Measurements from ENCODE around the gene VWA5B1.

Gene VWA5B1

GRCh38 chr1:20351911-20352701 lies 61.4 kb downstream of the VWA5B1 start:
- Histone ChIP-seq H3K36me3 (ENCODE audit: control insufficient read depth, low read depth, low read length) (no peaks in the 10 kb centered on the region), H3K4me3 (ENCODE audit: low read length) (no peak overlapping the region), H3K4me1 (ENCODE audit: control insufficient read depth, low read depth, low read length) (no peaks in the 10 kb centered on the region), H3K27ac (ENCODE audit: low read length) (no peak overlapping the region), H3K9ac (ENCODE audit: low read length) (no peak overlapping the region), H3K27me3 (ENCODE audit: control insufficient read depth, insufficient read depth, low read length) (no peaks in the 10 kb centered on the region), H3K9me3 (ENCODE audit: control insufficient read depth, low read depth, low read length) (no peaks in the 10 kb centered on the region)

- no peaks in the 10 kb centered on the region for H3K27me3 ChIP-seq (ENCODE audit: control insufficient read depth, insufficient read depth, low read length)
- H3K4me1 ChIP-seq (ENCODE audit: control insufficient read depth, low read depth, low read length), result peaks cover 3% of the 10 kb centered on the region
- no peak overlapping the region for H3K4me3 ChIP-seq (ENCODE audit: low read length)
- no peak overlapping the region for H3K9ac ChIP-seq (ENCODE audit: low read length)
- no peak overlapping the region for H3K27ac ChIP-seq (ENCODE audit: low read length)
- no peaks in the 10 kb centered on the region for H3K36me3 ChIP-seq (ENCODE audit: control insufficient read depth, low read depth, low read length)
- H3K9me3 ChIP-seq (ENCODE audit: control insufficient read depth, low read depth, low read length), result no peaks in the 10 kb centered on the region
These were observed 63.2 kb downstream of the VWA5B1 start for GRCh38 chr1:20353836-20354235.

- Histone ChIP-seq H3K4me1 (ENCODE audit: control insufficient read depth, low read depth, low read length) (peaks cover 3% of the 10 kb centered on the region), H3K36me3 (ENCODE audit: control insufficient read depth, low read depth, low read length) (no peaks in the 10 kb centered on the region), H3K9me3 (ENCODE audit: control insufficient read depth, low read depth, low read length) (no peaks in the 10 kb centered on the region), H3K4me3 (ENCODE audit: low read length) (no peak overlapping the region), H3K27ac (ENCODE audit: low read length) (no peak overlapping the region), H3K27me3 (ENCODE audit: control insufficient read depth, insufficient read depth, low read length) (no peaks in the 10 kb centered on the region), H3K9ac (ENCODE audit: low read length) (no peak overlapping the region)
These were observed 63.9 kb downstream of the VWA5B1 start for GRCh38 chr1:20354610-20355009.

GRCh38 chr1:20355101-20355827 lies 64.6 kb downstream of the VWA5B1 start:
- H3K4me1 ChIP-seq (ENCODE audit: control insufficient read depth, low read depth, low read length), result peaks cover 3% of the 10 kb centered on the region
- no peak overlapping the region for H3K27ac ChIP-seq (ENCODE audit: low read length)
- H3K9me3 ChIP-seq (ENCODE audit: control insufficient read depth, low read depth, low read length), result no peaks in the 10 kb centered on the region
- H3K36me3 ChIP-seq (ENCODE audit: control insufficient read depth, low read depth, low read length), result no peaks in the 10 kb centered on the region
- H3K27me3 ChIP-seq (ENCODE audit: control insufficient read depth, insufficient read depth, low read length), result no peaks in the 10 kb centered on the region
- no peak overlapping the region for H3K9ac ChIP-seq (ENCODE audit: low read length)
- no peak overlapping the region for H3K4me3 ChIP-seq (ENCODE audit: low read length)

- Histone ChIP-seq H3K9me3 (ENCODE audit: control insufficient read depth, low read depth, low read length) (no peaks in the 10 kb centered on the region), H3K4me3 (ENCODE audit: low read length) (no peak overlapping the region), H3K27ac (ENCODE audit: low read length) (no peak overlapping the region), H3K9ac (ENCODE audit: low read length) (no peak overlapping the region), H3K4me1 (ENCODE audit: control insufficient read depth, low read depth, low read length) (peaks cover 3% of the 10 kb centered on the region), H3K36me3 (ENCODE audit: control insufficient read depth, low read depth, low read length) (no peaks in the 10 kb centered on the region), H3K27me3 (ENCODE audit: control insufficient read depth, insufficient read depth, low read length) (no peaks in the 10 kb centered on the region)
These were observed 65.4 kb downstream of the VWA5B1 start for GRCh38 chr1:20355828-20356735.

- Histone ChIP-seq H3K9ac (ENCODE audit: low read length) (no peak overlapping the region), H3K4me3 (ENCODE audit: low read length) (no peak overlapping the region), H3K36me3 (ENCODE audit: control insufficient read depth, low read depth, low read length) (no peaks in the 10 kb centered on the region), H3K27me3 (ENCODE audit: control insufficient read depth, insufficient read depth, low read length) (no peaks in the 10 kb centered on the region), H3K27ac (ENCODE audit: low read length) (no peak overlapping the region), H3K9me3 (ENCODE audit: control insufficient read depth, low read depth, low read length) (no peaks in the 10 kb centered on the region), H3K4me1 (ENCODE audit: control insufficient read depth, low read depth, low read length) (peaks cover 3% of the 10 kb centered on the region)
These were observed 66.3 kb downstream of the VWA5B1 start for GRCh38 chr1:20356850-20357459.

GRCh38 chr1:20357796-20358195 lies 67.1 kb downstream of the VWA5B1 start:
- Histone ChIP-seq H3K36me3 (ENCODE audit: control insufficient read depth, low read depth, low read length) (no peaks in the 10 kb centered on the region), H3K27ac (ENCODE audit: low read length) (no peak overlapping the region), H3K4me1 (ENCODE audit: control insufficient read depth, low read depth, low read length) (peaks cover 3% of the 10 kb centered on the region), H3K27me3 (ENCODE audit: control insufficient read depth, insufficient read depth, low read length) (no peaks in the 10 kb centered on the region), H3K4me3 (ENCODE audit: low read length) (no peak overlapping the region), H3K9me3 (ENCODE audit: control insufficient read depth, low read depth, low read length) (no peaks in the 10 kb centered on the region), H3K9ac (ENCODE audit: low read length) (no peak overlapping the region)

GRCh38 chr1:20358761-20359263 lies 68.1 kb downstream of the VWA5B1 start:
- Histone ChIP-seq H3K27ac (ENCODE audit: low read length) (no peak overlapping the region), H3K36me3 (ENCODE audit: control insufficient read depth, low read depth, low read length) (no peaks in the 10 kb centered on the region), H3K27me3 (ENCODE audit: control insufficient read depth, insufficient read depth, low read length) (peaks cover 7% of the 10 kb centered on the region), H3K4me1 (ENCODE audit: control insufficient read depth, low read depth, low read length) (peaks cover 3% of the 10 kb centered on the region), H3K9me3 (ENCODE audit: control insufficient read depth, low read depth, low read length) (no peaks in the 10 kb centered on the region), H3K9ac (ENCODE audit: low read length) (no peak overlapping the region), H3K4me3 (ENCODE audit: low read length) (no peak overlapping the region)

- Histone ChIP-seq H3K27me3 (ENCODE audit: control insufficient read depth, insufficient read depth, low read length) (peaks cover 16% of the 10 kb centered on the region), H3K36me3 (ENCODE audit: control insufficient read depth, low read depth, low read length) (no peaks in the 10 kb centered on the region), H3K4me3 (ENCODE audit: low read length) (no peak overlapping the region), H3K9ac (ENCODE audit: low read length) (no peak overlapping the region), H3K27ac (ENCODE audit: low read length) (no peak overlapping the region), H3K4me1 (ENCODE audit: control insufficient read depth, low read depth, low read length) (peaks cover 3% of the 10 kb centered on the region), H3K9me3 (ENCODE audit: control insufficient read depth, low read depth, low read length) (no peaks in the 10 kb centered on the region)
These were observed 69.0 kb downstream of the VWA5B1 start for GRCh38 chr1:20359451-20360330.

- Histone ChIP-seq H3K27ac (ENCODE audit: low read length) (no peak overlapping the region), H3K4me1 (ENCODE audit: control insufficient read depth, low read depth, low read length) (peaks cover 3% of the 10 kb centered on the region), H3K9ac (ENCODE audit: low read length) (no peak overlapping the region), H3K9me3 (ENCODE audit: control insufficient read depth, low read depth, low read length) (no peaks in the 10 kb centered on the region), H3K36me3 (ENCODE audit: control insufficient read depth, low read depth, low read length) (no peaks in the 10 kb centered on the region), H3K27me3 (ENCODE audit: control insufficient read depth, insufficient read depth, low read length) (peaks cover 33% of the 10 kb centered on the region), H3K4me3 (ENCODE audit: low read length) (no peak overlapping the region)
These were observed 70.7 kb downstream of the VWA5B1 start for GRCh38 chr1:20361401-20361800.

All from iPS-18a (cell line).